Tibial artery (tissue), 4 donors: ENCODE results near the gene DNAJB1.

ENCODE experiments used
- DNase-seq, 2 donors: peaks; one replicate each; pipeline ENCODE4 v3.0.0-alpha.2; 2019
- H3K27ac ChIP-seq, 2 donors: fragments of 200-600 bp; sonication (generic) in 1 of 2; 1 replicate in 1 of 2; 2 replicates in 1 of 2; pipeline ENCODE4 v1.5.1; 2018 to 2019; ENCODE audit warnings: mild to moderate bottlenecking in 1 of 2
- H3K27me3 ChIP-seq, 2 donors: fragments of 200-600 bp; sonication (generic) in 1 of 2; one replicate each; pipeline versions ENCODE4 v1.5.1 to v1.6.0; 2016 to 2019
- H3K36me3 ChIP-seq, 3 donors: fragments of 200-600 bp; sonication (generic) in 2 of 3; one replicate each; pipeline ENCODE4 v1.5.1; 2016 to 2019; ENCODE audit warnings: mild to moderate bottlenecking in 2 of 3
- H3K4me1 ChIP-seq, 4 donors: fragments of 200-600 bp; sonication (generic) in 2 of 4; 1 replicate in 3 of 4; 2 replicates in 1 of 4; pipeline ENCODE4 v1.5.1; 2016 to 2019
- H3K4me3 ChIP-seq, 2 donors: fragments of 200-600 bp; sonication (generic) in 1 of 2; 1 replicate in 1 of 2; 2 replicates in 1 of 2; pipeline ENCODE4 v1.5.1; 2018 to 2019; ENCODE audit warnings: mild to moderate bottlenecking in 2 of 2
- H3K9me3 ChIP-seq, 3 donors: fragments of 200-600 bp; sonication (generic) in 1 of 3; one replicate each; pipeline ENCODE4 v1.5.1; 2016 to 2019
- intact Hi-C: fragments of 100-400 bp; cut with DNase I; formaldehyde crosslinking; loops from one replicate; pipeline ENCODE4 v1.15.0; 2023; ENCODE audit warnings: low total_unique reads
- TF ChIP-seq, protein P1 (sequence below), 2 experiments: fragments of 200-600 bp in 1 of 2; fragments of 450-650 bp in 1 of 2; IDR thresholded peaks; one replicate each; pipeline ENCODE4 v1.5.1; 2017 to 2019; ENCODE audit warnings: antibody characterized with exemption in 2 of 2, mild to moderate bottlenecking in 1 of 2, moderate library complexity in 1 of 2

DNAJB1 gene

DNA sequence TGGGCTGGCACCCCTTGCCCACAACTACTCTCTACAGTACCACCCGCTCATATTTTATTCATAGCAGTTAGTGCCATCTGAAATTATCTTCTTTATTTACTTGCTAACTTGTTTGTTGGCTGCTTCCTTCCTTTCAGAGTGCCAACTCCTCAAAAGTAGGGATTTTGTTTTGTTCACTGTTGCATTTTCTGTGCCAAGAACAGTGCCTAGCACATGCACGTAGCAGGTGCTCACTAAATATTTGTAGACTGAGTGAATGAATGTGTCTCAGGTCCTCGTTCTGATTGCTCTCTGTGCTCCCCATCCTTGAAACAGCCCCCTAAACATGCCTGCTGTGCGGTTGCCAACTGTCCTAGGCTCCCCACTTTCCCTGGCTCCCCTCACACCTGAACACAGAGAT, 23.8 kb downstream of the DNAJB1 start:
- no peak for DNase-seq
- Histone ChIP-seq H3K27ac (peak overlapping the region in 1 of 2 donors; percentile 67), H3K4me3 (peak overlapping the region in 1 of 2 donors; percentile 84), H3K4me1 (peaks cover 0 to 39% (median 26%) of the 10 kb centered on the region in 4 donors), H3K27me3 (no peaks in the 10 kb centered on the region), H3K36me3 (peaks cover 7 to 35% (median 18%) of the 10 kb centered on the region in 3 donors), H3K9me3 (no peaks in the 10 kb centered on the region)
- TF ChIP-seq, protein P1, sequence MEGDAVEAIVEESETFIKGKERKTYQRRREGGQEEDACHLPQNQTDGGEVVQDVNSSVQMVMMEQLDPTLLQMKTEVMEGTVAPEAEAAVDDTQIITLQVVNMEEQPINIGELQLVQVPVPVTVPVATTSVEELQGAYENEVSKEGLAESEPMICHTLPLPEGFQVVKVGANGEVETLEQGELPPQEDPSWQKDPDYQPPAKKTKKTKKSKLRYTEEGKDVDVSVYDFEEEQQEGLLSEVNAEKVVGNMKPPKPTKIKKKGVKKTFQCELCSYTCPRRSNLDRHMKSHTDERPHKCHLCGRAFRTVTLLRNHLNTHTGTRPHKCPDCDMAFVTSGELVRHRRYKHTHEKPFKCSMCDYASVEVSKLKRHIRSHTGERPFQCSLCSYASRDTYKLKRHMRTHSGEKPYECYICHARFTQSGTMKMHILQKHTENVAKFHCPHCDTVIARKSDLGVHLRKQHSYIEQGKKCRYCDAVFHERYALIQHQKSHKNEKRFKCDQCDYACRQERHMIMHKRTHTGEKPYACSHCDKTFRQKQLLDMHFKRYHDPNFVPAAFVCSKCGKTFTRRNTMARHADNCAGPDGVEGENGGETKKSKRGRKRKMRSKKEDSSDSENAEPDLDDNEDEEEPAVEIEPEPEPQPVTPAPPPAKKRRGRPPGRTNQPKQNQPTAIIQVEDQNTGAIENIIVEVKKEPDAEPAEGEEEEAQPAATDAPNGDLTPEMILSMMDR (IDR thresholded peaks at IDR 0.05): no peak
- intact Hi-C loops: no loop called here

DNA sequence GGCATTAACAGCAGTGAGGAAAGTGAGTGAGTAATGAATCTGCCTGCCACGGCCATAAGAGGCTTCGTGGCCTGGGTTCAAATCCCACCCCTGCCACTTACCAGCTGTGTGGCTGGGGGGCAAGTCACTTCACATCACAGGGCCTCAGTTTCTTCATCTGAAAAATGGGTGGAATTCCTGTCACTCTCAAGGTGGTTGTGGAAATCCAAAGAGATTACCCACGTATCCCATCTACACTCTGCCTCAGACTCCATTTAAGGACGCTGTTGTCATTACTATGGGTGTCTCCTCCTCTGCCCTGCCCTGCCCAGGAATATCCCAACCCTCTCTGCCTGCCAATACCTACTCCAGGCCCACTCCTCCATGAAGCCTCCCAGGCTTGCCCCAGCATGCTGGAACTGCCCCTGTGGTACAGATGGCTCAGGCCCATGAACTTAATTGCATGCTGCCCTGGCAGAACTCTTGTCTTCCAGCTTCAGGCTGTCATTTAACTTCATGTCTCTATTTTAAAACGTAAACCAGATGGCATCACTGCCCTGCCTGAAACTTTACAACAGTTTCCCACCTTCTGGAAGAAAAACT, 25.4 kb downstream of the DNAJB1 start:
- no peaks in the 10 kb centered on the region for H3K9me3 ChIP-seq
- intact Hi-C loops: no loop called here
- peaks cover 22 to 50% (median 34%) of the 10 kb centered on the region in 3 donors for H3K36me3 ChIP-seq
- no peaks in the 10 kb centered on the region for H3K27me3 ChIP-seq
- no peak overlapping the region for H3K27ac ChIP-seq
- H3K4me3 ChIP-seq: no peak overlapping the region
- TF ChIP-seq, protein P1 (IDR thresholded peaks at IDR 0.05): no peak
- DNase-seq: no peak
- H3K4me1 ChIP-seq: peaks cover 0 to 36% (median 26%) of the 10 kb centered on the region in 4 donors

- TF ChIP-seq, protein P1 (IDR thresholded peaks at IDR 0.05): no peak
- Histone ChIP-seq H3K4me3 (no peak overlapping the region), H3K4me1 (no peaks in the 10 kb centered on the region), H3K9me3 (no peaks in the 10 kb centered on the region), H3K27me3 (no peaks in the 10 kb centered on the region), H3K27ac (no peak overlapping the region), H3K36me3 (peaks cover 25 to 84% (median 37%) of the 10 kb centered on the region in 3 donors)
- DNase-seq: no peak
- intact Hi-C loops: no loop called here
These were observed 30.6 kb downstream of the DNAJB1 start for GRCh38 chr19:14487370-14488125.

DNA sequence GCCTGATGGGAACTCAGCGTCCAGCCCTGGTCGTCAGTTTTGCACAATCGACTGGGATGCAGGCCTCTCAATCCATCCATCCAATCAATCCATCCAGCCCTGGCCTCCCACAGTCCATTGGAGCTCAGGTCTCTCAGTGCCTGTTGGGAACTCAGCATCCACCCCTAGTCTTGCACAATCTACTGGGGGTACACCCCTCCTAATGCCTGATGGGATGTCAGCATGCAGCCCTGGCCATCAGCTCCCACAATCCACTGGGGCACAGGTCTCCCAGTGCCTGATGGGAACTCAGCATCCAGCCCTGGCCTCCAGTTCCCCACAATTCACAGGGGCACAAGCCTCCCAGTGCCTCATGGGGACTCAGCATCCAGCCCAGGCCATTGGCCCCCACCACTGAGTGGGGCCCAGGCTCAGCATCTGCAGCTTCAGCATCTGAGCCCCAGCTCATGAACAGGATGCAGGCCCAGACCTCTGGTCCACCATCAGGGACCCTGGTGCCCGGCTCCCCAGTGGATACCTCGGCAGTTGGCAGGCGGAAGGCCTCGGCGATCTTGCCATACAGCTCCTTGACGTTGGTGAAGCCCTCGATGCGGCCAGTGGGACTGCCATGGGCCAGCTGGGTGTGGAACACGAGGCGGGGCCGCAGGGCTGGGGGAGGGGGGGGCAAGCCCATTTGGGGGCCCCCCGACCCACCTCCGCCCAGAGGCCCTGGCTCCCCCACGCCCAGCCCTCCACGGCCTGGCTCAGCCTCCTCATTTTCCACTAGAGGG, 35.8 kb downstream of the DNAJB1 start:
- Histone ChIP-seq H3K4me1 (no peaks in the 10 kb centered on the region), H3K36me3 (peaks cover 25 to 83% (median 47%) of the 10 kb centered on the region in 3 donors)
- DNase-seq: no peak

GRCh38 chr19:14480700-14481079, 37.5 kb downstream of the DNAJB1 start:
- peaks cover 0 to 3% of the 10 kb centered on the region in 2 donors for H3K27me3 ChIP-seq
- H3K36me3 ChIP-seq: peaks cover 25 to 73% (median 48%) of the 10 kb centered on the region in 3 donors
- TF ChIP-seq, protein P1 (IDR thresholded peaks at IDR 0.05): no peak
- no peaks in the 10 kb centered on the region for H3K9me3 ChIP-seq
- no peak overlapping the region for H3K4me3 ChIP-seq
- H3K4me1 ChIP-seq: peaks cover under 1 to 9% (median 3%) of the 10 kb centered on the region in 4 donors
- DNase-seq: no peak
- intact Hi-C loops: no loop called here
- H3K27ac ChIP-seq: no peak overlapping the region

More for the DNA sequence above, 35.8 kb downstream of the DNAJB1 start:
- Histone ChIP-seq H3K27ac (no peak overlapping the region), H3K9me3 (no peaks in the 10 kb centered on the region), H3K4me3 (no peak overlapping the region), H3K27me3 (no peaks in the 10 kb centered on the region)
- intact Hi-C loops: no loop called here
- TF ChIP-seq, protein P1 (IDR thresholded peaks at IDR 0.05): no peak
